GM23248 (cell line): Measurements from ENCODE around the gene VWC2. TPM values are rescaled to one million over a fixed set of nuclear protein-coding genes. Genes with fewer than 3 reads are reported as not detected.
A peak's percentile ranks its signal among the peaks of the same experiment; 100 is the strongest.

ENCODE experiments used
- DNase-seq: peaks from one replicate; pipeline ENCODE4 v3.0.0-alpha.2; 2015
- H2AFZ ChIP-seq: fragments of 200-600 bp; sonication (generic); 2 replicates; pipeline ENCODE4 v1.6.1; 2016; ENCODE audit warnings: antibody characterized with exemption
- H3F3A ChIP-seq: fragments of 200-600 bp; sonication (generic); 2 replicates; pipeline ENCODE4 v1.6.1; 2016; ENCODE audit warnings: mild to moderate bottlenecking, antibody characterized with exemption, mixed run types; ENCODE audit not compliant: insufficient read depth
- H3K27ac ChIP-seq: fragments of 200-600 bp; sonication (generic); 2 replicates; pipeline ENCODE4 v1.5.1; 2016; ENCODE audit warnings: mild to moderate bottlenecking
- H3K27me3 ChIP-seq: fragments of 200-600 bp; sonication (generic); replicated peaks from 2 replicates; pipeline ENCODE4 v1.6.1; 2016; ENCODE audit warnings: mild to moderate bottlenecking; ENCODE audit not compliant: insufficient read depth
- H3K36me3 ChIP-seq: fragments of 200-600 bp; sonication (generic); 2 replicates; pipeline ENCODE4 v1.6.1; 2016; ENCODE audit warnings: low read depth, mild to moderate bottlenecking
- H3K4me1 ChIP-seq: fragments of 200-600 bp; sonication (generic); 2 replicates; pipeline ENCODE4 v1.6.1; 2016; ENCODE audit warnings: mild to moderate bottlenecking; ENCODE audit not compliant: insufficient read depth
- H3K4me2 ChIP-seq: fragments of 200-600 bp; sonication (generic); one replicate; pipeline ENCODE4 v1.6.1; 2016; ENCODE audit warnings: mild to moderate bottlenecking; ENCODE audit not compliant: unreplicated experiment
- H3K4me3 ChIP-seq: fragments of 200-600 bp; sonication (generic); 2 replicates; pipeline ENCODE4 v1.5.1; 2016; ENCODE audit warnings: mild to moderate bottlenecking
- H3K79me2 ChIP-seq: fragments of 200-600 bp; sonication (generic); 2 replicates; pipeline ENCODE4 v1.6.1; 2016; ENCODE audit warnings: mild to moderate bottlenecking; ENCODE audit not compliant: insufficient read depth
- H3K9ac ChIP-seq: fragments of 200-600 bp; sonication (generic); 2 replicates; pipeline ENCODE4 v1.6.1; 2016; ENCODE audit warnings: mild to moderate bottlenecking
- H3K9me2 ChIP-seq: fragments of 200-600 bp; sonication (generic); 2 replicates; pipeline ENCODE4 v1.6.1; 2016; ENCODE audit warnings: mixed run types, mild to moderate bottlenecking, moderate library complexity; ENCODE audit not compliant: insufficient read depth
- H3K9me3 ChIP-seq: fragments of 200-600 bp; sonication (generic); one replicate; pipeline ENCODE4 v1.6.1; 2017; ENCODE audit warnings: low read depth
- H4K20me1 ChIP-seq: fragments of 200-600 bp; sonication (generic); 2 replicates; pipeline ENCODE4 v1.6.0; 2016; ENCODE audit not compliant: insufficient read depth
- EZH2 ChIP-seq: fragments of 200-600 bp; sonication (generic); IDR thresholded peaks from 2 replicates; pipeline ENCODE4 v1.6.1; 2018; ENCODE audit warnings: antibody characterized with exemption, mild to moderate bottlenecking; ENCODE audit not compliant: insufficient read depth, poor library complexity, severe bottlenecking
- EZH2phosphoT487 ChIP-seq: fragments of 200-600 bp; sonication (generic); IDR thresholded peaks from 2 replicates; pipeline ENCODE4 v1.6.1; 2018; ENCODE audit warnings: antibody characterized with exemption, moderate library complexity, mild to moderate bottlenecking, low read depth; ENCODE audit not compliant: insufficient read depth
- WGBS, 2 experiments: methylation state at CpG; one replicate each; pipeline ENCODE4 v1.1.6; 2015 to 2017; ENCODE audit warnings: low lambda C conversion rate in 2 of 2, low coverage in 1 of 2; ENCODE audit errors: missing lambda C conversion rate in 2 of 2; 5-methylcytosine and 5-hydroxymethylcytosine counted together
- in situ Hi-C: fragments of 300-500 bp; cut with MboI; formaldehyde crosslinking; loops from 2 replicates; pipeline ENCODE4 v1.15.0; 2020
- polyA plus RNA-seq: library from polyadenylated mRNA; unstranded; fragments of >200 nt; fragmentation: Nextera tagmentation; extraction: Ambion mirVana; gene quantifications from 2 replicates; pipeline ENCODE4 v1.2.1, GENCODE V29; 2016
- total RNA-seq: library from RNA; depleted of rRNA; stranded (reverse); fragments of >200 nt; shearing (Covaris generic); gene quantifications from 2 replicates; pipeline ENCODE4 v1.2.3, GENCODE V29; 2014; rRNA removed

The VWC2 gene
- total RNA-seq (not detected in 2 replicates), polyA plus RNA-seq (not detected in 2 replicates)

DNA sequence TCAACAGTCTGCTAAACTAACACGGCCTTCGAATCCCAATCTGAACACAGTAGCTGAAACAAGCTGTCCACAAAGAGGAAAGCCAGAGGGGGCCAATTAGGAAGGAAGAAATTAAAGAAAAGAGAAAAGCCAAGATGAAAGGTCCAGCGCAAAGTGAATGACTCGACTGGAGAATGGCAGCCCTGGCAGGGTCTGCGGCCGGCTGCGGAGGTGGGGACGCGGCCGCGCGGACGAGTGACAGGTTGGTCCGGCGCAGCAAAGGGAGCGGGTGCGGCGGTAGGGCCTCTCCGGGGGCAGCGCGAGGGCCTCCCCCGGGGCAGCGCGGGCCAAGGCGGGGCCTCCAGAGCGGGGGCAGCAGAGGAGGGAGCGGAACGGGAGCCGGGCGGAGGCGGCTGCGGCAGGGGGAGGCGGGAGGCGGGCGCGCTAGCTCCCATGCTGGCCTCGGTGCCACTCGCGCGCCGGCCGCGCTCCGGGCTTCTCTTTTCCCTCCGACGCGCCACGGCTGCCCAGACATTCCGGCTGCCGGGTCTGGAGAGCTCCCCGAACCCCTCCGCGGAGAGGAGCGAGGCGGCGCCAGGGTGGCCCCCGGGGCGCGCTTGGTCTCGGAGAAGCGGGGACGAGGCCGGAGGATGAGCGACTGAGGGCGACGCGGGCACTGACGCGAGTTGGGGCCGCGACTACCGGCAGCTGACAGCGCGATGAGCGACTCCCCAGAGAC, at the start of gene VWC2:
TSS of gene VWC2 (plus strand) at position 421 of the 718 bp plus-strand sequence. CDS start 1,798 bp downstream, outside the sequence.
- no peaks in the 10 kb centered on the region for H4K20me1 ChIP-seq
- H3K4me2 ChIP-seq = no peak within 1 kb of the TSS
- H3K9me2 ChIP-seq = no peaks in the 10 kb centered on the region
- peaks cover 40% of the 10 kb centered on the region for H3K27me3 ChIP-seq
- H3K27ac ChIP-seq = no peak within 1 kb of the TSS
- H3K36me3 ChIP-seq = no peaks in the 10 kb centered on the region
- WGBS, 2 experiments = 5 to 6% methylated on average over 52 to 68 of the region's 75 CpGs
- no peak within 1 kb of the TSS for H3K4me3 ChIP-seq
- no peaks in the 10 kb centered on the region for H3K79me2 ChIP-seq
- no peaks in the 10 kb centered on the region for H3F3A ChIP-seq
- H3K9ac ChIP-seq = no peak within 1 kb of the TSS
- TF ChIP-seq EZH2 (peak; percentile 76), EZH2phosphoT487 (no peak)
- no peaks in the 10 kb centered on the region for H3K4me1 ChIP-seq
- in situ Hi-C loops = no loop called here
- no peaks in the 10 kb centered on the region for H3K9me3 ChIP-seq
- DNase-seq = peak; percentile 6
- no peak within 1 kb of the TSS for H2AFZ ChIP-seq

DNA sequence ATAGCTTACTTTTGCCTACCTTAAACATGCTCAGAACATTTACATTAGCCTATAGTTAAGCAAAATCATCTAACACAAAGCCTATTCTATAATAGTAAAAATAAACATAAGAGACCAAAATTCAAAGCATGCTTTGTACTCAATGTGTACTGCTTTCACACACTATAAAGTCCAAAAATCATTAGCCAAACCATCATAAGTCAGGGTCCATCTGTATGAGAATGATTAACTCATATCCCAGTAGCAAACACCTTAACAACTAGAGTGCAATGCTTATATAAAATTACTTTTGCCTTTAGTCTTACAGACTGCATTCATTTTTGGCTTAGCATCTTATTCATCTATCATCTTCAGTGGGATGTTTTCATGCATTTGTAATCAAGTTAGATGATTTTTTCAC, 49.4 kb upstream of the VWC2 start:
- H2AFZ ChIP-seq = no peak overlapping the region
- no peaks in the 10 kb centered on the region for H3K79me2 ChIP-seq
- no peak overlapping the region for H3K4me3 ChIP-seq
- no peaks in the 10 kb centered on the region for H3K36me3 ChIP-seq
- in situ Hi-C loops = no loop called here
- no peaks in the 10 kb centered on the region for H3K27me3 ChIP-seq
- DNase-seq = no peak
- TF ChIP-seq EZH2phosphoT487 = no peak
- TF ChIP-seq EZH2 = no peak
- H3K27ac ChIP-seq = no peak overlapping the region
- no peak overlapping the region for H3K9ac ChIP-seq
- no peak overlapping the region for H3K4me2 ChIP-seq
- no peaks in the 10 kb centered on the region for H4K20me1 ChIP-seq
- no peaks in the 10 kb centered on the region for H3K9me2 ChIP-seq
- no peaks in the 10 kb centered on the region for H3K4me1 ChIP-seq
- no peaks in the 10 kb centered on the region for H3F3A ChIP-seq
- H3K9me3 ChIP-seq = peaks cover 4% of the 10 kb centered on the region

DNA sequence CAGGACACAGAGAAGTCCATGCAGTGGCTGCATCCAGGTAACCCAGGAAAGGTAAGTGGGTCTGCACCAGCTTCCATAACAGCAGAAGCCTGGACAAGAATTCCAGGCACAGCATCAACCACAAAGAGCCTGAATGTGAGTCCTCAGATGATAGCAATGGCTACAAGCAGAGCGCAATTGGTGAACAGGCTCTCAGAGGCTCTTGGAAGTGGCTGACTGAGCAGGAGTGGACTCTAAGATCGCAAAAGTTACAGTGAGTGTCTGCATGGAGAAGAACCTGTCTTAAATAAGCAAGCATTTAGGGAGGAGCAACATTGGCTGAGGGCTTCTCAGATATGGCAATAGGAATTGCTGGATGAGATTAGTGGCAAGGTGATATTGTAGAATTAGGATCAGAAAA, 41.6 kb upstream of the VWC2 start:
- no peaks in the 10 kb centered on the region for H3K36me3 ChIP-seq
- no peaks in the 10 kb centered on the region for H3K4me1 ChIP-seq
- H3K4me3 ChIP-seq = no peak overlapping the region
- no peak for TF ChIP-seq EZH2phosphoT487
- TF ChIP-seq EZH2 = no peak
- no peaks in the 10 kb centered on the region for H4K20me1 ChIP-seq
- H3F3A ChIP-seq = no peaks in the 10 kb centered on the region
- peaks cover under 1% of the 10 kb centered on the region for H3K9me3 ChIP-seq
- DNase-seq = no peak
- WGBS, 2 experiments = 36 to 44% methylated on average over 2 of the region's 2 CpGs
- no peak overlapping the region for H3K9ac ChIP-seq
- no peaks in the 10 kb centered on the region for H3K27me3 ChIP-seq
- no peak overlapping the region for H3K27ac ChIP-seq
- H2AFZ ChIP-seq = no peak overlapping the region
- in situ Hi-C loops = no loop called here
- no peaks in the 10 kb centered on the region for H3K79me2 ChIP-seq
- no peak overlapping the region for H3K4me2 ChIP-seq
- H3K9me2 ChIP-seq = no peaks in the 10 kb centered on the region

DNA sequence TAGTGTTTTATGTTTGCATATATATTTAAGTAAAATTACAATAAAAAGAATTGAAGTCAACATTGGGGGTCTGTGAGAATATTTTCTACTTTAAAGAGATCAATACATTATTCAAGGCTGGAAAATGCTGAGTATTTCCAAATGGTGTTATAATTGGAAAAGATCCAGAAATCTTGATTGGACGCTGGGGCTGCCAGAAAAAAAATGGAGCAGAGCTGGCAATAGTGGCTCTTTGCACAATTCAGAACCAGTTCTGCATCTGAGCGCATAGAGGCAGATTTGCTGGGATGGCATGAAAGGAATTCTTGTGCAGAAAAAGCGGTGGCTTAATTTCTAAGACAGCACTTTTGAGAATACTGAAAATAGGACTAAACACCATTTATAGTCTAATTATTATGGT, 10.8 kb upstream of the VWC2 start:
- in situ Hi-C loops = no loop called here

DNA sequence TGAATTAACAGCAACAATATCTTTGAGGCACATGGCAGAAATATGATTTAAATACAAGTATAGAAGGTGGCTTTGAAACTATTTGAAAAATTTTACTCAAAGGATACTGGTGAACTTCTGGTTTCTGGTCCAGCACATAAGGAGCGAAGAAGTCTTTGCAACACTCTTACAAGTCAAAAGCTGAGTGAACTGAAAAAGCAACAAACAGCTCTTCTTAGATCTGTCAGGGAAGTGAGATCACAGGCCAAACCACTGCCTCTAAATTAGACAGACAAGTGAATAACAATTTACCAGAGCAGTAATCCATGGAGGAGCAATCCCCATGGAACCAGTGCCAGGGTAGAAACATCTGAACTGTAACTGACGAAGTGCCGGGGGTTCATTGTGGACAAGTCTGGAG, 9.6 kb upstream of the VWC2 start:
- H3K9me3 ChIP-seq = no peaks in the 10 kb centered on the region
- no peaks in the 10 kb centered on the region for H4K20me1 ChIP-seq
- H3K79me2 ChIP-seq = no peaks in the 10 kb centered on the region
- H3K27ac ChIP-seq = no peak overlapping the region
- no peak overlapping the region for H3K4me2 ChIP-seq
- H3K4me1 ChIP-seq = no peaks in the 10 kb centered on the region
- no peak overlapping the region for H3K9ac ChIP-seq
- WGBS, 2 experiments = 34 to 38% methylated on average over 3 of the region's 3 CpGs
- no peaks in the 10 kb centered on the region for H3K9me2 ChIP-seq
- in situ Hi-C loops = no loop called here
- no peaks in the 10 kb centered on the region for H3K36me3 ChIP-seq
- DNase-seq = no peak
- H3K27me3 ChIP-seq = no peaks in the 10 kb centered on the region
- no peak overlapping the region for H3K4me3 ChIP-seq
- TF ChIP-seq EZH2phosphoT487 (no peak), EZH2 (no peak)
- no peak overlapping the region for H2AFZ ChIP-seq
- H3F3A ChIP-seq = no peaks in the 10 kb centered on the region

More for the DNA sequence above, 10.8 kb upstream of the VWC2 start:
- H3K9me3 ChIP-seq = no peaks in the 10 kb centered on the region
- H3K79me2 ChIP-seq = no peaks in the 10 kb centered on the region
- H3K9ac ChIP-seq = no peak overlapping the region
- H3K36me3 ChIP-seq = no peaks in the 10 kb centered on the region
- no peak for DNase-seq
- H3K4me1 ChIP-seq = no peaks in the 10 kb centered on the region
- H2AFZ ChIP-seq = no peak overlapping the region
- H4K20me1 ChIP-seq = no peaks in the 10 kb centered on the region
- H3K4me3 ChIP-seq = no peak overlapping the region
- 18 to 30% methylated on average over 3 of the region's 3 CpGs for whole genome bisulfite sequencing, 2 experiments
- no peaks in the 10 kb centered on the region for H3K27me3 ChIP-seq
- H3K4me2 ChIP-seq = no peak overlapping the region
- H3F3A ChIP-seq = no peaks in the 10 kb centered on the region
- no peak overlapping the region for H3K27ac ChIP-seq
- H3K9me2 ChIP-seq = no peaks in the 10 kb centered on the region
- TF ChIP-seq EZH2 (no peak), EZH2phosphoT487 (no peak)
